ENCODE data around the gene LINC00305. TPM values are rescaled to one million over a fixed set of nuclear protein-coding genes. Genes with fewer than 3 reads are reported as not detected.

LINC00305 gene
- total and polyA plus RNA-seq, 2 of the 8 experiments (the other 6 are each of a cell fraction or from before 2014, with no cell fraction given) = not detected

- Histone ChIP-seq H3K23ac (ENCODE audit: insufficient read length) (no peak overlapping the region), H4K91ac (replicated peaks; ENCODE audit: insufficient read length, low read length) (no peak overlapping the region), H2BK20ac (ENCODE audit: low read length) (no peak overlapping the region), H3K4me1 (replicated peaks in 1 of 4; ENCODE audit: control insufficient read depth in 3 of 4, insufficient read depth in 4 of 4, low read length in 3 of 4) (peaks cover 0 to 3% (median 1%) of the 10 kb centered on the region in 4 experiments; a peak in 2 of 7 replicates), H3K4me3 (ENCODE audit: extremely low read depth in 1 of 4, insufficient read depth in 2 of 4, low read depth in 3 of 4, low read length in 4 of 4) (no peak overlapping the region), H4K20me1 (replicated peaks in 1 of 2; ENCODE audit: control insufficient read depth in 1 of 2, insufficient read depth in 2 of 2, low read length in 2 of 2) (no peaks in the 10 kb centered on the region), H3K79me2 (ENCODE audit: control insufficient read depth in 1 of 2, insufficient read depth in 2 of 2, low read length in 2 of 2) (no peaks in the 10 kb centered on the region), H2BK12ac (ENCODE audit: low read depth, low read length) (no peak overlapping the region), H3K9ac (replicated peaks in 1 of 4; ENCODE audit: extremely low read depth in 1 of 4, low read depth in 3 of 4, low read length in 3 of 4) (no peak overlapping the region), H3K9me3 (ENCODE audit: insufficient read depth in 2 of 2, low read depth in 1 of 2, low read length in 1 of 2) (no peaks in the 10 kb centered on the region), H3K23me2 (ENCODE audit: low read depth, low read length) (no peaks in the 10 kb centered on the region), H3K4ac (replicated peaks; ENCODE audit: insufficient read length, low read depth, low read length) (no peak overlapping the region), H3K27ac (ENCODE audit: low read depth, low read length) (no peak overlapping the region), H2AK5ac (ENCODE audit: low read depth, low read length) (no peak overlapping the region), H3K79me1 (ENCODE audit: low read depth, low read length) (no peaks in the 10 kb centered on the region), H3K27me3 (replicated peaks in 1 of 4; ENCODE audit: control insufficient read depth in 3 of 4, extremely low read depth in 1 of 4, insufficient read depth in 3 of 4, low read length in 3 of 4) (peaks cover 18 to 44% (median 41%) of the 10 kb centered on the region in 4 experiments), H3K14ac (ENCODE audit: insufficient read length) (no peak overlapping the region), H4K5ac (ENCODE audit: insufficient read length, low read depth, low read length) (no peak overlapping the region), H2AFZ (ENCODE audit: low read length) (no peak overlapping the region), H3K56ac (replicated peaks; ENCODE audit: insufficient read length, low read depth, low read length) (no peak overlapping the region), H3K18ac (ENCODE audit: extremely low read depth, low read length) (no peak overlapping the region), H3K4me2 (ENCODE audit: insufficient read depth in 1 of 2, low read depth in 2 of 2, low read length in 2 of 2) (no peak overlapping the region), H2BK120ac (replicated peaks; ENCODE audit: low read depth, low read length) (no peak overlapping the region), H3K36me3 (ENCODE audit: control insufficient read depth in 2 of 4, insufficient read depth in 4 of 4, low read length in 3 of 4) (no peaks in the 10 kb centered on the region), H2BK5ac (ENCODE audit: low read depth, low read length) (no peak overlapping the region), H4K8ac (ENCODE audit: extremely low read depth, insufficient read depth, low read length) (no peak overlapping the region), H2BK15ac (ENCODE audit: low read length) (no peak overlapping the region)
- CTCF ChIA-PET (ENCODE audit: partially characterized antibody) = interaction anchor here (1.1 to 1.9 kb wide), 3 partner anchors 15 to 278 kb away, joined by 3 to 7 read pairs (median 5); no protein-coding TSS in a partner anchor
- DNase-seq (ENCODE audit: low read depth in 1 of 2, low spot score in 2 of 2) (no peak), FAIRE-seq (no peak)
- POLR2A ChIA-PET (ENCODE audit: partially characterized antibody) = no interaction called here
- TF ChIP-seq RBBP5 (IDR thresholded peaks at IDR 0.05; ENCODE audit: borderline replicate concordance, low read depth, low read length) = no peak
- TF ChIP-seq USF2 (IDR thresholded peaks at IDR 0.05; ENCODE audit: low read length) = no peak
- no peak for TF ChIP-seq RAD21 (IDR thresholded peaks at IDR 0.05 in 1 of 2, conservative IDR thresholded peaks at IDR 0.05 in 1 of 2; ENCODE audit: low read depth in 2 of 2, low read length in 2 of 2)
- no peak for TF ChIP-seq POLR2AphosphoS5 (IDR thresholded peaks at IDR 0.05; ENCODE audit: low read depth, low read length)
- TF ChIP-seq BRCA1 (IDR thresholded peaks at IDR 0.05; ENCODE audit: low read depth, low read length) = no peak
- TF ChIP-seq CHD1 (IDR thresholded peaks at IDR 0.05; ENCODE audit: low read depth, low read length) = no peak
- WGBS, 2 experiments (ENCODE audit: extremely low coverage in 1 of 2, insufficient coverage in 1 of 2, insufficient read length in 1 of 2, insufficient replicate concordance in 2 of 2, low coverage in 1 of 2, low lambda C conversion rate in 2 of 2, missing lambda C conversion rate in 1 of 2) = 88% methylated on average over 1 of the region's 1 CpG; no CpG with 5 or more reads in 1 of the 2 experiments
These were observed 95.6 kb downstream of the LINC00305 start for GRCh38 chr18:64053246-64053645.
